Stimulated activated CD4-positive, alpha-beta T cell treated with anti-CD3 and anti-CD28 coated beads, Interleukin-1b, Interleukin-23, amount 100 ng/mL, for 1 hour (primary cell): ENCODE results near the gene SLC24A4.

Experiments
- DNase-seq, 2 donors: peaks; one replicate each; pipeline ENCODE4 v3.0.0-alpha.2; 2020; ENCODE audit warnings: low read depth in 2 of 2

The SLC24A4 gene

GRCh38 chr14:92323011-92323915 lies at the start of gene SLC24A4:
SLC24A4 (plus strand) TSS chr14:92323165; CDS start chr14:92323831, 666 bp downstream.
- DNase-seq: no peak

GRCh38 chr14:92273166-92273565 lies 49.8 kb upstream of the SLC24A4 start:
- DNase-seq: no peak

- no peak for DNase-seq
Observed at GRCh38 chr14:92274055-92274454, 48.9 kb upstream of the SLC24A4 start.

GRCh38 chr14:92276074-92276473 lies 46.9 kb upstream of the SLC24A4 start:
- DNase-seq: no peak

GRCh38 chr14:92277031-92277430 lies 45.9 kb upstream of the SLC24A4 start:
- no peak for DNase-seq

GRCh38 chr14:92280554-92281262 lies 42.3 kb upstream of the SLC24A4 start:
- no peak for DNase-seq

- no peak for DNase-seq
Observed at GRCh38 chr14:92282669-92283068, 40.3 kb upstream of the SLC24A4 start.

- no peak for DNase-seq
Observed at GRCh38 chr14:92285311-92285710, 37.7 kb upstream of the SLC24A4 start.

GRCh38 chr14:92287987-92288386 lies 35.0 kb upstream of the SLC24A4 start:
- no peak for DNase-seq

- no peak for DNase-seq
Observed at GRCh38 chr14:92288994-92289660, 33.8 kb upstream of the SLC24A4 start.

- no peak for DNase-seq
Observed at GRCh38 chr14:92292673-92293072, 30.3 kb upstream of the SLC24A4 start.

GRCh38 chr14:92294506-92294905 lies 28.5 kb upstream of the SLC24A4 start:
- no peak for DNase-seq

GRCh38 chr14:92297818-92298595 lies 25.0 kb upstream of the SLC24A4 start:
- DNase-seq: no peak

- no peak for DNase-seq
Observed at GRCh38 chr14:92302481-92302880, 20.5 kb upstream of the SLC24A4 start.

- no peak for DNase-seq
Observed at GRCh38 chr14:92308716-92309115, 14.2 kb upstream of the SLC24A4 start.

GRCh38 chr14:92309968-92310530 lies 12.9 kb upstream of the SLC24A4 start:
- no peak for DNase-seq

GRCh38 chr14:92310776-92311375 lies 12.1 kb upstream of the SLC24A4 start:
- no peak for DNase-seq

- no peak for DNase-seq
Observed at GRCh38 chr14:92314182-92314581, 8.8 kb upstream of the SLC24A4 start.

- no peak for DNase-seq
Observed at GRCh38 chr14:92315050-92315805, 7.7 kb upstream of the SLC24A4 start.

- no peak for DNase-seq
Observed at GRCh38 chr14:92316176-92316575, 6.8 kb upstream of the SLC24A4 start.
